Peyer's patch (tissue), 4 donors: ENCODE measurements around the gene ZNF202. TPM values are rescaled to one million over a fixed set of nuclear protein-coding genes. Genes with fewer than 3 reads are reported as not detected.

Source experiments
- DNase-seq, 3 donors: peaks; one replicate each; pipeline ENCODE4 v3.0.0-alpha.2; 2017 to 2019
- H3K27ac ChIP-seq, 4 donors: fragments of 200-600 bp; sonication (generic); one replicate each; pipeline ENCODE4 v1.5.1; 2016 to 2019
- H3K27me3 ChIP-seq, 2 donors: fragments of 200-600 bp; sonication (generic); one replicate each; pipeline ENCODE4 v1.5.1; 2019
- H3K36me3 ChIP-seq, 3 donors: fragments of 200-600 bp; sonication (generic); one replicate each; pipeline ENCODE4 v1.5.1; 2016 to 2019
- H3K4me1 ChIP-seq, 4 donors: fragments of 200-600 bp; sonication (generic); one replicate each; pipeline ENCODE4 v1.5.1; 2016 to 2019
- H3K4me3 ChIP-seq, 4 donors: fragments of 200-600 bp; sonication (generic); 1 replicate in 3 of 4; 2 replicates in 1 of 4; pipeline ENCODE4 v1.5.1; 2016 to 2019; ENCODE audit warnings: mild to moderate bottlenecking in 1 of 4
- H3K9me3 ChIP-seq, 4 donors: fragments of 200-600 bp; sonication (generic); one replicate each; pipeline ENCODE4 v1.5.1; 2016 to 2019; ENCODE audit warnings: mild to moderate bottlenecking in 1 of 4
- CTCF ChIP-seq, 6 experiments: fragments of 450-650 bp in 4 of 6; fragments of 200-600 bp in 2 of 6; sonication (generic) in 1 of 6; IDR thresholded peaks; one replicate each; pipeline ENCODE4 v1.5.1; 2017 to 2019; ENCODE audit warnings: antibody characterized with exemption in 6 of 6, mild to moderate bottlenecking in 3 of 6, moderate library complexity in 1 of 6
- POLR2A ChIP-seq, 2 donors: fragments of 450-650 bp; IDR thresholded peaks; one replicate each; pipeline ENCODE4 v1.5.1; 2017; ENCODE audit warnings: antibody characterized with exemption in 2 of 2, mild to moderate bottlenecking in 2 of 2, moderate library complexity in 2 of 2
- total RNA-seq, 4 donors: library from RNA; depleted of rRNA; stranded (reverse); fragments of >200 nt; gene quantifications; one replicate each; pipeline ENCODE4 v1.1.0, GENCODE V29; 2016

ZNF202 gene
- total RNA-seq, 4 donors from 2014 or later, result 6.7 to 22.3 (median 8.2) TPM

GRCh38 chr11:123694551-123694950 lies 46.9 kb downstream of the ZNF202 start:
- TF ChIP-seq POLR2A (IDR thresholded peaks at IDR 0.05) (no peak), CTCF (IDR thresholded peaks at IDR 0.05) (no peak)
- H3K36me3 ChIP-seq, result no peaks in the 10 kb centered on the region

DNA sequence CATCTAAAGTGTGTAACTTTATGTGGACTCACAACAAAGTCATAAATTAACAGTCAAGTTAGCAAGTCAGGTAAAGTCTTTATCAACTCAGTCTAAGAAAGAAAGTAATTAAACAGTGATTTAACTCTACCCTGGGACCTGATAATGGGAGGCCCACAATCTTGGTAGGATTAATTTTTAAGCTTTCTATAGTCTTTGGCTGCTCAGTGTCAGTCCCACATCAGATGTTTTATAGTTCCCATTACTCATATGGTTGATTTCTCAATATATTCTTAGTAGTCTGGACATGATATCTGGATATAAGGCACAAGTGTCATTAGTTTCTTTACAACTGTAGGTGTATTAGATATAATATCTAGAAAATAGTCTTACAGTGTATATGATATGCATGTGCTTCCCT lies 48.5 kb downstream of the ZNF202 start:
- no peaks in the 10 kb centered on the region for H3K27me3 ChIP-seq
- no peaks in the 10 kb centered on the region for H3K9me3 ChIP-seq
- no peak for DNase-seq
- H3K4me3 ChIP-seq, result no peak overlapping the region
- no peaks in the 10 kb centered on the region for H3K36me3 ChIP-seq
- no peaks in the 10 kb centered on the region for H3K4me1 ChIP-seq
- no peak overlapping the region for H3K27ac ChIP-seq
- TF ChIP-seq POLR2A (IDR thresholded peaks at IDR 0.05) (no peak), CTCF (IDR thresholded peaks at IDR 0.05) (no peak)

More at GRCh38 chr11:123694551-123694950, 46.9 kb downstream of the ZNF202 start:
- H3K27ac ChIP-seq, result no peak overlapping the region
- H3K9me3 ChIP-seq, result no peaks in the 10 kb centered on the region
- no peaks in the 10 kb centered on the region for H3K4me1 ChIP-seq
- no peak overlapping the region for H3K4me3 ChIP-seq
- no peaks in the 10 kb centered on the region for H3K27me3 ChIP-seq
- no peak for DNase-seq

DNA sequence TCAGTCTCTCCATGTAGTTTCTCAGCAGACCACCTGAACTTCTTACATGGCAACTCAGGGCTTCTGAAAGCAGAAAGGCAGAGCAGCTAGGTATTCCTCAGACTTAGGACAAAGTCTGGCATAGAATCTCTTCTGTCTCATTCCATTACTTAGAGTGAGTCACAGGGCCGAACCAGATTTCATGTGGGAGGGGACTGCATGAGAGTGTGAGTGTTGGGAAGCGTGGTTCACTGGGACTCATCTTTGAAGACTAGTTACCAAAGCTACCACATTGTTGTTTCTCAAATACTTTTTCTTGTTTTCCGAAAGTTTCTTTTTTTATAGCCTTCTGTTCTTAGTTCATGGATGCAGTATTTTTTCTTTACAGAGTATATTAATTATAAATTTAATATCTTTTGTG lies 51.0 kb downstream of the ZNF202 start:
- Histone ChIP-seq H3K9me3 (no peaks in the 10 kb centered on the region), H3K27me3 (no peaks in the 10 kb centered on the region), H3K36me3 (no peaks in the 10 kb centered on the region), H3K27ac (no peak overlapping the region), H3K4me3 (no peak overlapping the region), H3K4me1 (no peaks in the 10 kb centered on the region)
- no peak for DNase-seq
- TF ChIP-seq POLR2A (IDR thresholded peaks at IDR 0.05), result no peak
- TF ChIP-seq CTCF (IDR thresholded peaks at IDR 0.05), result no peak

- Histone ChIP-seq H3K4me3 (no peak overlapping the region), H3K4me1 (no peaks in the 10 kb centered on the region), H3K36me3 (no peaks in the 10 kb centered on the region), H3K27me3 (no peaks in the 10 kb centered on the region), H3K9me3 (no peaks in the 10 kb centered on the region), H3K27ac (no peak overlapping the region)
- TF ChIP-seq CTCF (IDR thresholded peaks at IDR 0.05) (no peak), POLR2A (IDR thresholded peaks at IDR 0.05) (no peak)
- no peak for DNase-seq
Measured at GRCh38 chr11:123684601-123685000, 56.9 kb downstream of the ZNF202 start.

DNA sequence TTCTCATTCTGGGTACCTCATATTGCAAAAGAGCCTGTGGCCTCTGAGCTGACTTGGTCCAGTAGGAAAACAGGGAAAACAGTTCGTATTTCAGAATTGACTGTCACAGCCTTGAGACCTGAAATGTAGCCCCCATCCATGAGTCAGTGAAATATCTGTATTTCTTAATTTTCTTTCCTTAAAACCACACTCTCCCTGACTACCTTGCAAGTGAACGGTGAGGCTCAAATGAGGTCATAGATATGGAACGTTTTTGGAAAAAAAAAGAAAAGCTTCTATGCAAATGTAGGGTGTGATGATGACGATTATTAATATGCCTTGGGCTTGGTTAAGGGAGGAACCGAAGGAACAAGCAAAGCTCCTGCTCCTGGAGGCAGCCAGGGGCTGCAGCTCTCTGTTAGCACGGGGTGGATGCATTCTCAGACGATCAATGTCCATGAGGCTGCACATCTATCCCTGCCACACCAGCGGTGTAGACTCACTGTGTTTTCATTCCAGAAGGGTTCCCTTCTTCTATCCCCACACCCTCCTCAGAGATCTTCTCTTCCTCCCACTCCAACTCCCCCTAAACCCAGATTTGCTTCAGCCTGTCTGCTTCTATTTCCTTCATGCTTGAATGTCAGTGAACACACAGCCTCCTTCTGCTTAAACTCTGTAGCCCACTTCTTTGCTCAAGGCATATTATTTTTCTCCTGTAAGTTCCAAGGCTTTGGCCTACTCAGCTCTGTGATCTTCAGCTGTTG lies 57.9 kb downstream of the ZNF202 start:
- Histone ChIP-seq H3K4me3 (no peak overlapping the region), H3K27ac (no peak overlapping the region), H3K9me3 (no peaks in the 10 kb centered on the region), H3K4me1 (no peaks in the 10 kb centered on the region), H3K36me3 (no peaks in the 10 kb centered on the region), H3K27me3 (no peaks in the 10 kb centered on the region)
- TF ChIP-seq POLR2A (IDR thresholded peaks at IDR 0.05), result no peak
- TF ChIP-seq CTCF (IDR thresholded peaks at IDR 0.05), result no peak
- DNase-seq, result no peak
